LNCAP (cell line): Measurements from ENCODE around the gene DLD.

Experiments
- CTCF ChIP-seq: fragments of 450-650 bp; IDR thresholded peaks from 2 replicates; pipeline ENCODE4 v1.5.1; 2017; ENCODE audit warnings: mild to moderate bottlenecking

Gene DLD

DNA sequence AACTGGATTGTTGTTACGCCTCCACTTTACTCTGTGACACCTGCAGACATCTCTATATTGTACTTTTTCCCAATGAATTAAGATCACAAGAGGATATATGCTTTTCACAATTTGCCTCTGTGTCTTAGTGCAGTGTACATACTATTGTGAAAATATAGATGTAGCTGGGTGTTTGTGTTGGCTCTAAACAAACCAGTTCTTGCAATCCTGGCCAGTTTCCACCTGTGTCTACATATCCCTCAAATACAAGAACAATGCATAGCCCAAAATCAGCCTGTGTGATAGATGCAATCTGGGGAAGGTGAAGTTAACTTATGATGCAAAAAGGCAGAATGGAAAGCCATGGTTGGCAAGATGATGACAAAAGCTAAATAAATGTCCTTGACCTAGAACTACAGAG, 36.5 kb upstream of the DLD start:
- TF ChIP-seq CTCF, result no peak

DNA sequence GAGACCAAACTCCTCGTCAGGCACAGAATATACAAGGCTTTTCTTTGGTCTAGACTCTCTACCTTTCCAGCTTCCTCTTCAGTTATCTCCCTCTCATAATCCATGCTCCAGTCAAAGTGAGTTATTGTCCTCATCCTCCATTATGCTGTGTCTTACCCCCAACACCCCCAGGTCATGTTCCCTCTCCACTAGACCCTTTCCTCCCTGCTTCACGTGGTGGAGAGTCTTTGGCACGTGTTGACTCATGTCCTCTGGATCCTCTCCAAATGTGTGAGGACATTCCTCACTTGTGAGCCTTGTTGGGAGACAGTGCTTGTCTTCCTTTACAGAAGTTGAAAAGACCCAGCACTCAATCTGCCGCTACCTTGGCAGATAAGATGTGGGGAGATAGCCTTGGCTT, 36.0 kb upstream of the DLD start:
- TF ChIP-seq CTCF, result no peak

DNA sequence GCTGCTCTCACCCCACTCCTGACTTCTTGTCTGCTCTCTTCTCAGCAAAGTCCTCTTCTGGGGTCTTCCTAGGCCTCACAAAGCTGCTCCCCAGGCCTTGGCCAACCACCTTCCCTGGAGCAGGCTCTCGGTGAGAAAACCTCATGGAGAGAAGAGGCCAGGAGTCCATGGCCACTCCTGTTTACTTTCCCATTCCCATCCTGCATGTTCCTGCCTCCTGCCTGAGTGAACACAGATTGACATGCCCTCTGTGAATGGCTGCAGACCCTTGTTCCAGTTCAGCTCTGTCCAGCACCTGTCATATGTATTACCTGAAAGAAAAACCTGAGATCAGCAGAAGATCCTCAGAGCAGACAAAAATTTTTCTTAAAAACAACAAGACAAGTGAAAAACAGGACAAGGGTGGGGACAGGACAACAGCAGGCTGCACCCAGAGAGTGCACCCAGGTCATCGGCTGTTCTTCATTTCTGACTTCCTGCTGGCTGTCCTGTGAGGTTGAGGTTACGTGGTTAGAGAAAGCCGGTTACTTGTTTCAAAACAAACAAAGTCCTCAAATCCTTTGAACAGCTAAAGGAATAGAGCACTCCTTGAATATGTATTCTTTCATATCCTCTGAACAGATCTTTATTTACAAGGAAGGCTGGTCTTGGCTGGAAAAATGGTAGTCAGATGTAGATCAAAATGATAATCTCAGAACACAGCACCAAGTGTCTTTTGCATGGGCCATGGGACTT, 34.0 kb upstream of the DLD start:
- no peak for TF ChIP-seq CTCF

GRCh38 chr7:107857541-107857912, 33.5 kb upstream of the DLD start:
- TF ChIP-seq CTCF, result no peak

- TF ChIP-seq CTCF, result no peak
Observed at GRCh38 chr7:107858280-107858679, 32.7 kb upstream of the DLD start.

GRCh38 chr7:107860279-107860961, 30.6 kb upstream of the DLD start:
- TF ChIP-seq CTCF, result no peak

- TF ChIP-seq CTCF, result no peak
Observed at GRCh38 chr7:107860981-107861652, 29.9 kb upstream of the DLD start.
